Memory B cell (primary cell): ENCODE measurements around the gene CHCHD3.

Source experiments
- ATAC-seq: fragments of 150-1000 bp; cut with Tn5 transposase; 2 replicates; pipeline ENCODE4 v1.10.0; 2021; ENCODE audit warnings: low read depth, mild to moderate bottlenecking, moderate library complexity
- DNase-seq, 2 donors: peaks; one replicate each; pipeline ENCODE4 v3.0.0; 2022; ENCODE audit warnings: low spot score in 2 of 2
- H3K27ac Mint-ChIP-seq: one replicate; pipeline ENCODE4 v1.8.0; 2022; ENCODE audit warnings: mild to moderate bottlenecking, moderate library complexity, mixed read lengths
- H3K27me3 Mint-ChIP-seq: one replicate; pipeline ENCODE4 v1.8.0; 2022; ENCODE audit warnings: mixed read lengths
- H3K36me3 Mint-ChIP-seq: one replicate; pipeline ENCODE4 v1.8.0; 2022; ENCODE audit warnings: mild to moderate bottlenecking, mixed read lengths
- H3K4me1 Mint-ChIP-seq: one replicate; pipeline ENCODE4 v1.8.0; 2022; ENCODE audit warnings: mixed read lengths
- H3K4me3 Mint-ChIP-seq: one replicate; pipeline ENCODE4 v1.8.0; 2022; ENCODE audit warnings: mild to moderate bottlenecking, moderate library complexity, mixed read lengths
- H3K9me3 Mint-ChIP-seq: one replicate; pipeline ENCODE4 v1.8.0; 2022; ENCODE audit warnings: mixed read lengths

Gene CHCHD3

GRCh38 chr7:132956556-132956955, 125.3 kb downstream of the CHCHD3 start:
- peaks cover 27% of the 10 kb centered on the region for H3K36me3 Mint-ChIP-seq
- no peak overlapping the region for H3K4me3 Mint-ChIP-seq
- H3K27me3 Mint-ChIP-seq, result no peaks in the 10 kb centered on the region
- ATAC-seq (no peak), DNase-seq (no peak)
- H3K27ac Mint-ChIP-seq, result no peak overlapping the region
- H3K4me1 Mint-ChIP-seq, result no peaks in the 10 kb centered on the region
- no peaks in the 10 kb centered on the region for H3K9me3 Mint-ChIP-seq

DNA sequence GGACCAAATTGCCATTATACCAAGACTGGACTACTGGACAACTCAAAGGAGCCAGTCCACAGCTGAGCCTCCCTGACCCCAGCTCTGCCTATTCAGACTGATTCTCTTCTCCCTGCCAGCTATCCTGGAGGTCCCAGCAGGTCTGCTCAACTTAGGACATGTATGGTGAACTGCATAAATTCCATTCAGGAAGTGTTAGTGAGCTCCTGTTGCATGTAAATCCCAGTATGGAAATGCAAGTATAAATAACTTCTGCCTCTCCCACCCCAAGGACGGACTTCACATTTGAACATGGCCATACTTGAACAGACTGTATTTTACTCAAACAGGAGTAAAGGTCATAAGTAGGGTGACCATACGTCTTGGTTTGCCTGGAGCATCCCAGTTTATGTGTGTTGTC, 128.4 kb downstream of the CHCHD3 start:
- H3K27ac Mint-ChIP-seq, result no peak overlapping the region
- no peaks in the 10 kb centered on the region for H3K4me1 Mint-ChIP-seq
- H3K9me3 Mint-ChIP-seq, result no peaks in the 10 kb centered on the region
- H3K27me3 Mint-ChIP-seq, result no peaks in the 10 kb centered on the region
- DNase-seq, result no peak
- H3K4me3 Mint-ChIP-seq, result no peak overlapping the region
- no peak for ATAC-seq
- peaks cover 26% of the 10 kb centered on the region for H3K36me3 Mint-ChIP-seq

GRCh38 chr7:132950725-132951124, 131.2 kb downstream of the CHCHD3 start:
- Mint-ChIP-seq H3K36me3 (peaks cover 19% of the 10 kb centered on the region), H3K4me1 (no peaks in the 10 kb centered on the region), H3K4me3 (no peak overlapping the region), H3K9me3 (no peaks in the 10 kb centered on the region), H3K27me3 (no peaks in the 10 kb centered on the region), H3K27ac (no peak overlapping the region)
- DNase-seq (no peak), ATAC-seq (no peak)

GRCh38 chr7:132947011-132947410, 134.9 kb downstream of the CHCHD3 start:
- no peak for ATAC-seq
- Mint-ChIP-seq H3K4me1 (no peaks in the 10 kb centered on the region), H3K27ac (no peak overlapping the region)

DNA sequence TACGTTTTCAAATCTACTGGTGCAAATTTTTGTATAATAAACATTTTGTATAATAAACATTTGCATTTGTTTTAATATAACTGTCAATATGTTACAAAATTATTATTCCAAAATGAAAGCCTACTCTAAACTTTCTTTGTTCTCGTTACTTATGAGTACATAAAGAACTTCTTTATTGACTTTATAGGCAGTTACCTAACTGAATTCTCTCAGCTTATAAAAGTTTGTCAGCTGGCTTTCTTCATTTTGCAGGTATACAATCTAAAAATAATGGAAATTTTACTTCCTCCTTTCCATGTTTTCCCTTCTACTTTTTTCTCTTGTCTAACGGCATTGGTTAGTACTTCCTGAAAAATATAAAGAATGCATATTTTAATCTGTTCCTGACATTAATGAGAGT, 137.1 kb downstream of the CHCHD3 start:
- H3K4me1 Mint-ChIP-seq, result peaks cover 5% of the 10 kb centered on the region
- no peak for ATAC-seq
- no peaks in the 10 kb centered on the region for H3K9me3 Mint-ChIP-seq

More at GRCh38 chr7:132947011-132947410, 134.9 kb downstream of the CHCHD3 start:
- no peaks in the 10 kb centered on the region for H3K9me3 Mint-ChIP-seq
- no peak for DNase-seq
- H3K27me3 Mint-ChIP-seq, result no peaks in the 10 kb centered on the region
- H3K36me3 Mint-ChIP-seq, result peaks cover 10% of the 10 kb centered on the region
- H3K4me3 Mint-ChIP-seq, result no peak overlapping the region

DNA sequence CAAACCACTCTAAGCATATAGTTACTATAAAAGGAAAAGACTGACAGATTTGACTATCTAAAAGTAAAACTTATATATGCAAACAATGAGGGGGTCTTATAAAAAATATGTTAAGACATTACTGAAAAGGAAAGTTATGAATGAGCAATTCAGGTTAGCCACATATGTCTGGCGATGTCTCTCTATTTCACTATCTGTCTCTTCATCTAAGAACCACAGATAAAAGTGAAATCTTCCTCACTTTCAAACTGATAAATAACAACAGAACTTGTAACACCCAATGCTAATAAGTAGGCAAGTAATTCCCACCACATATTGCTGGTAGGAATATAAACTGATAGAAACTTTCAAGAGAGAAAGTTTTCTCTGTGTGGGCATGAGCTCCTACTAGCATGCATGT, 138.2 kb downstream of the CHCHD3 start:
- H3K27ac Mint-ChIP-seq, result no peak overlapping the region
- no peaks in the 10 kb centered on the region for H3K27me3 Mint-ChIP-seq
- H3K4me3 Mint-ChIP-seq, result no peak overlapping the region
- ATAC-seq, result no peak
- H3K36me3 Mint-ChIP-seq, result peaks cover 14% of the 10 kb centered on the region
- no peak for DNase-seq
- H3K9me3 Mint-ChIP-seq, result no peaks in the 10 kb centered on the region
- peaks cover 5% of the 10 kb centered on the region for H3K4me1 Mint-ChIP-seq

More for the DNA sequence above, 137.1 kb downstream of the CHCHD3 start:
- Mint-ChIP-seq H3K36me3 (peaks cover 16% of the 10 kb centered on the region), H3K27me3 (no peaks in the 10 kb centered on the region), H3K27ac (no peak overlapping the region), H3K4me3 (no peak overlapping the region)
- no peak for DNase-seq

DNA sequence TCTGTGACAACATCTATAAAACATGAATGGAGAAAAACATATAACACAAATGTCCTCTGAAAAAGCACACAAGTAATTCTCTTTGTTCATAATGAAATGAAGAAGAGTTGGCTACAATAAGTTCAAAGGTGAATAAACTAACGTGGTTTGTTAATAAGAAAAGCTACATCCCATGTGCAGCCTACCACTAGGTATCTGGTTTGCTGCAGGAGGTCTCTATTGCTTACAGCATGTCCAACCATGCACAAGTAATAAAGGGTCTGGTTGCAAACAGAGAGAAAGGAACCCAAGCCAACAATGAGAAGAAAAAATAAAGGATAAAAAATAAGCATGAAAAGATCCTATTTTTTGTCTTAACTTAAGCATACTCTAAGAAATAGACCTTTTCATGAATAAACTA, 139.2 kb downstream of the CHCHD3 start:
- ATAC-seq (no peak), DNase-seq (no peak)
- Mint-ChIP-seq H3K27me3 (no peaks in the 10 kb centered on the region), H3K4me3 (no peak overlapping the region), H3K4me1 (peaks cover 5% of the 10 kb centered on the region), H3K36me3 (peaks cover 13% of the 10 kb centered on the region), H3K9me3 (no peaks in the 10 kb centered on the region), H3K27ac (no peak overlapping the region)

- ATAC-seq (no peak), DNase-seq (no peak)
- H3K4me3 Mint-ChIP-seq, result no peak overlapping the region
- H3K4me1 Mint-ChIP-seq, result peaks cover 5% of the 10 kb centered on the region
- no peaks in the 10 kb centered on the region for H3K9me3 Mint-ChIP-seq
- H3K27me3 Mint-ChIP-seq, result no peaks in the 10 kb centered on the region
- H3K27ac Mint-ChIP-seq, result no peak overlapping the region
- peaks cover 14% of the 10 kb centered on the region for H3K36me3 Mint-ChIP-seq
Measured at GRCh38 chr7:132941905-132942304, 140.0 kb downstream of the CHCHD3 start.

DNA sequence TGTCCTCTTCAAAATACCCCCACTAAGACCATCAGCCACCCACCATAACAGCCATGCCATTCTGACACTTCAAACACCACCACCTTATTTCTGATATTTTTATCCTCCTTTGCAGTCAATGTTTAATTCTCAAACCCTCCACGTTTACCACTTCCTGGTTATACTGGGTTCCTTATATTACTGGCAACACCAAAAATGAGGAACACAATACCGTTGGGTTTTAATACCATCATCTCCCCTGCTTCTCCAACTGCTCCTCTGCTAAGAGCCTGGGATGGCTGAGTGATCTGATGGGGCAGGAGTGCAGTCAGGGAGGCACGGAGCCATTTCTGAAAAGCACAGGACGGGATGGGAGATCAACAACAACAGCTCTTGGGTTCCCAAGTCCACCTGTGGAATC, 140.5 kb downstream of the CHCHD3 start:
- no peaks in the 10 kb centered on the region for H3K27me3 Mint-ChIP-seq
- DNase-seq, result no peak
- no peaks in the 10 kb centered on the region for H3K9me3 Mint-ChIP-seq

GRCh38 chr7:132940084-132940483, 141.8 kb downstream of the CHCHD3 start:
- H3K27me3 Mint-ChIP-seq, result no peaks in the 10 kb centered on the region
- no peak overlapping the region for H3K4me3 Mint-ChIP-seq
- H3K27ac Mint-ChIP-seq, result no peak overlapping the region
- peaks cover 18% of the 10 kb centered on the region for H3K36me3 Mint-ChIP-seq
- DNase-seq (no peak), ATAC-seq (no peak)
- H3K9me3 Mint-ChIP-seq, result peaks cover 2% of the 10 kb centered on the region
- peaks cover 5% of the 10 kb centered on the region for H3K4me1 Mint-ChIP-seq

More for the DNA sequence above, 140.5 kb downstream of the CHCHD3 start:
- no peak overlapping the region for H3K4me3 Mint-ChIP-seq
- H3K27ac Mint-ChIP-seq, result no peak overlapping the region
- ATAC-seq, result no peak
- peaks cover 15% of the 10 kb centered on the region for H3K36me3 Mint-ChIP-seq
- H3K4me1 Mint-ChIP-seq, result peaks cover 5% of the 10 kb centered on the region

DNA sequence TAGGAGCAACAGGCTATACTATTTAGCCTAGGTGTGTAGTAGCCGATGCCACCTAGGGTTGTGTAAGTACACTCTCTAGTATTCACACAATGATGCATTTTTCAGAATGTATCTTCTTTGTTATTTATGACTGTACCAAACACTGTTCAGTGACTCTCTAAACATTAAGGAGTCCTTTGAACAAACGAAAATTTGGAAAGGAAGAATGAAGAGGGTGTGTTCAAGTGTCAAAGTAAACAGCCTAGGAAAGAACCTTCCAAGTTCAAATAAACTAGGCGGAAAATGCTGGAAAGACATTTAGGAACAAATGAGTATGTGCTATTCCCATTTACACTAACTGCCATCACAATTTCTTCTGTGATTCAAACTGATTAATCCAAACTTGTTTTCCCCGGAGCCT, 142.4 kb downstream of the CHCHD3 start:
- DNase-seq, result no peak
- ATAC-seq, result no peak
- peaks cover 6% of the 10 kb centered on the region for H3K4me1 Mint-ChIP-seq
- no peak overlapping the region for H3K4me3 Mint-ChIP-seq
- peaks cover 18% of the 10 kb centered on the region for H3K36me3 Mint-ChIP-seq
- H3K9me3 Mint-ChIP-seq, result peaks cover 2% of the 10 kb centered on the region
- no peaks in the 10 kb centered on the region for H3K27me3 Mint-ChIP-seq
- peak overlapping the region; percentile 41 for H3K27ac Mint-ChIP-seq

GRCh38 chr7:132937286-132937685, 144.6 kb downstream of the CHCHD3 start:
- Mint-ChIP-seq H3K27me3 (no peaks in the 10 kb centered on the region), H3K9me3 (peaks cover 2% of the 10 kb centered on the region), H3K27ac (no peak overlapping the region), H3K36me3 (peaks cover 18% of the 10 kb centered on the region), H3K4me1 (peaks cover 14% of the 10 kb centered on the region), H3K4me3 (no peak overlapping the region)
- DNase-seq (no peak), ATAC-seq (no peak)

GRCh38 chr7:132935608-132936007, 146.3 kb downstream of the CHCHD3 start:
- ATAC-seq, result no peak

DNA sequence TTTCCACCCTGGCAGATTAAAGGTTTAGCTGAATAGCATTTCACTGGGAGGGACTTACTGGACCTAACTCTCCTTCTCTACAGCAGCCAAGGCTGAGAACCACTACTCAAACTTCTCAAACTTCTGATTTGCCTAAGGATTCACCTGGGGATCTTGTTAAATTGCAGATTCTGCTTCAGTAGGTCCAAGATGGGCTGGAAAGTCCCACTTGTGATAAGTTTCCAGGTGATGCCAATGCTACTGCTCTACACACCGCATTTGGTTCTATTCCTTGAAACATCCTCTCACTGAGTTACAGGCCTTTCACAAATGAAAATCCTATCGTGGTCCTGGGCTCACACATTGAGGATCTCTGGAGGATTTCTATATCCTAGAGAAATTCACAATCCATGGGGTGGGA, 147.9 kb downstream of the CHCHD3 start:
- Mint-ChIP-seq H3K9me3 (peaks cover 2% of the 10 kb centered on the region), H3K36me3 (peaks cover 19% of the 10 kb centered on the region), H3K4me1 (peaks cover 9% of the 10 kb centered on the region), H3K27ac (no peak overlapping the region), H3K27me3 (no peaks in the 10 kb centered on the region), H3K4me3 (no peak overlapping the region)
- ATAC-seq, result no peak
- DNase-seq, result no peak

More at GRCh38 chr7:132935608-132936007, 146.3 kb downstream of the CHCHD3 start:
- Mint-ChIP-seq H3K36me3 (peaks cover 13% of the 10 kb centered on the region), H3K4me1 (peaks cover 9% of the 10 kb centered on the region), H3K9me3 (peaks cover 2% of the 10 kb centered on the region), H3K27ac (no peak overlapping the region), H3K27me3 (no peaks in the 10 kb centered on the region), H3K4me3 (no peak overlapping the region)
- DNase-seq, result no peak

DNA sequence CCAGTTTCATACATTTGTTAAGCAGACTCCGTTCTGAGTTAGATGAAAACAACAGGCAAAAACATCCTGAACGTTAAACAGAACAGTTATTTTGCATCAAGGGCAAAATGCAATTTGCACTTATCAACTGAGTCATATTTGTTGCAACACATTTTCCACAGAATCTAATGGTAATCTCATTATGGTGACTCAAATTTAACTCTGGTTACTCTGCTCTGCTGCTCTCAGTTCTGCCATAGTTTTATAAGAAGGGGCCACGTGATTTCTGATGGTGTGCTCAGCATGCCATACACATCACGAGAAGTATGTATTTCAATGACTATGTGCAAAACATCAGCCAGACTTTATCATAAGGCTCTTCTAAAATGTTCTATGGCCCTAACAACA, 148.8 kb downstream of the CHCHD3 start:
- H3K36me3 Mint-ChIP-seq, result peaks cover 19% of the 10 kb centered on the region

More for the DNA sequence above, 148.8 kb downstream of the CHCHD3 start:
- H3K27me3 Mint-ChIP-seq, result no peaks in the 10 kb centered on the region
- DNase-seq (no peak), ATAC-seq (no peak)
- peaks cover 2% of the 10 kb centered on the region for H3K9me3 Mint-ChIP-seq
- H3K4me3 Mint-ChIP-seq, result no peak overlapping the region
- peak overlapping the region; percentile 3 for H3K27ac Mint-ChIP-seq
- peaks cover 9% of the 10 kb centered on the region for H3K4me1 Mint-ChIP-seq
